D341Med (cell line): ENCODE measurements around the gene PCNX2.

Experiments used
- DNase-seq: peaks from one replicate; pipeline ENCODE4 v3.0.0; 2012; ENCODE audit warnings: low spot score

PCNX2 gene

DNA sequence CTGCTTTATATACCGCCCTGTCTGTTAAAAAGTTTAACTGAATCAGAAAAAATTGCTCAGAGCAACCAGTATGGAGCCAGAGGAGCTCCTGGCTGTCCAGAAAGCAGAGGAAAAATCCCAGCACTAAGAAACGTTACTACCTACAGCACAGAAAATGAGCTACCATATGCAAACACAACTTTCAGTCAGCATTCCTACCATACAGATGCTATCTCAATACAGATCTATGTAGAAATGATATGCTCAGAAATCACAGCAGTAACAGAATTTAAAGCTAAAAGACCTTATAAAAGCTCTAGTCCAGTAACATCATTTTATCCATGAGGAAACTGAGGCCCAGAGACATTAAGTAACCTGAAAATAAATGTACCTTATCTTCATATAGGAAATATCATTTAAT is 38.7 kb downstream of the PCNX2 start:
- DNase-seq = no peak

- DNase-seq = no peak
These were observed 39.3 kb downstream of the PCNX2 start for GRCh38 chr1:233256191-233256590.

- no peak for DNase-seq
These were observed 40.4 kb downstream of the PCNX2 start for GRCh38 chr1:233255145-233255544.

- no peak for DNase-seq
These were observed 41.6 kb downstream of the PCNX2 start for GRCh38 chr1:233253832-233254331.

DNA sequence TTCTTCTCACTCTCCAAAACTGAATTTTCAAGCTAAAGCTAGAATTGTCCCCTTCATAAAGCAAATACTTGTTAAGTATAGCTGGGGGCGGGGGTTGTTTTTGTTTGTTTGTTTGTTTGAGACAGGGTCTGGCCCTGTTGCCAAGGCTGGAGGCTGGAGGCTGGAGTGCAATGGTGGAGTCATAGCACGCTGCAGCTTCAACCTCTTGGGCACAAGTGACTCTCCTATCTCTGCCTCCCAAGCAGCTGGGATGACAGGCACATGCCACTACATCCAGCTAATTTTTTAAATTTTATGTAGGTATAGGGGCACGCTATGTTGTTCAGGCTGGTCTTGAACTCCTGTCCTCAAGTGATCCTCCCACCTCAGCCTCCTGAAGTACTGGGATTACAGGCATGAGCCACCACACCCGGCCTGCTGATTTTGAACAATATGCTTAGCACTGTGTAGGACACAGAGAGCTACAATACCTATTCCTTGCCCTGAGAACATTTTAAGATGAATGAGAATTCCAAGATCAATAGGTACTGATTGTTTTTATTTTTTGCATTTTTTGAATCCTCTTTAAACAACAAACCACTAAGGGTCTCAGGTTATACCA is 42.2 kb downstream of the PCNX2 start:
- DNase-seq = no peak

GRCh38 chr1:233252441-233252840 is 43.1 kb downstream of the PCNX2 start:
- DNase-seq = no peak

GRCh38 chr1:233251201-233251720 is 44.3 kb downstream of the PCNX2 start:
- DNase-seq = no peak

GRCh38 chr1:233248014-233248413 is 47.5 kb downstream of the PCNX2 start:
- no peak for DNase-seq

DNA sequence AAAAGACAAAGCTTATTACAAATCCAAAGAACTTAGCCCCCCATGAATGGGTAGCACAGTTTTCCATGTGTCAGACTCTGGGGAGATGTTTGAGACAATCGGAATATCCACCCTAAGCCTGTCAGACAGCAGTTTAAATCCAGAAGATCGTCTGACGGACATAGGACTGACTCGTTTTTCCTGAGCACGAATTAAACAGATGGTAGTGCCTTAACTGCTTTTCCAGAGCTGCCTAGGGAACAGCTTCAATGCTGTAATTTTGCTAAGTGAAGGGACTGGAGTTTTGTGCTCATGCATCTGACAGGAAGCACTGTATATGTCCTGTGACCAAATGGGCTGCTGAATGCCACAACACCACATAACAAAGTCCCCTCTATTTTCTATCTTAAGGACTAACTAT is 48.6 kb downstream of the PCNX2 start:
- no peak for DNase-seq

DNA sequence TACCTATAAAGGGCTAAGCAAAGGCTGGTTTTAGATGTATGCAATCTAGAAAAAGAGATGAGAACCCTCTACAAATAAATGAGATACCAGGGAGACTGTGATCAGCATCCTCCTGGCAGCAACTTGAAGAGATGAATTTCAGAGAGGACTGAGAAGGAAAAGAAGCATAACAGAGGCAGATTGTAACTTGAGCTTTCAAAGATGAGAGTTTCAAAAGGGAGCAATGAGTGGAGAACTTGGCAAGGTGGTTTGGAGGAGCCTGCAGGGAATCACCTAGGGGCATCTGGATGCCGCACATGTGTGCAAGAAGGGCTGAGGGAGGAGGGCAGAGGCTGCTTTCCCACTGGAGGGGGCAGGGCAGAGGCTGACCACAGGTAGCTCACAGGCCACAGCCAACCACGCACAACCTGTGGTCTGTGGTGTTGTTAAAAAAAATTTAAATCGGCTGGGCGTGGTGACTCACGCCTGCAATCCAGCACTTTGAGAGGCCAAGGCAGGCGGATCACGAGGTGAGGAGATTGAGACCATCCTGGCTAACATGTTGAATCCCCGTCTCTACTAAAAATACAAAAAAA is 50.2 kb downstream of the PCNX2 start:
- no peak for DNase-seq

GRCh38 chr1:233244183-233244582 is 51.3 kb downstream of the PCNX2 start:
- DNase-seq = no peak

- no peak for DNase-seq
These were observed 52.6 kb downstream of the PCNX2 start for GRCh38 chr1:233242827-233243483.

DNA sequence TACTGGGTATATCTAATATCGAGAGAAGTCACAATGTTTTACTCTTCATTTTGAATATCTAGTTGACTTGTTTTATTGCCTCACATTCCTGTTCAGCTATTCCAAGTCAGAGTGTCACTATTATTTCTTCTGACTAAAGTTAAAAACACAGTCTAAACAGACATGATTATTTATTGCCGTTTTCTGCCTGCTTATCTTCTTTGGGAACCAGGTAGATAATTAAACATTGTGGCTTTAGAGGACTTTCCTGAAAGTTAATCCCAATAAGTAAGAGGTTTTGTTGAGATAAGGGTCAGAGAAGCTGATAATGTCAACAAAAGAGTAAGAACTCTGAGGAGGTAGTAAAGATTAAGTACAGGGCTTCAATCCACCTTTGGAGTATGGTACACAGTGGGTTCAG is 53.8 kb downstream of the PCNX2 start:
- no peak for DNase-seq

DNA sequence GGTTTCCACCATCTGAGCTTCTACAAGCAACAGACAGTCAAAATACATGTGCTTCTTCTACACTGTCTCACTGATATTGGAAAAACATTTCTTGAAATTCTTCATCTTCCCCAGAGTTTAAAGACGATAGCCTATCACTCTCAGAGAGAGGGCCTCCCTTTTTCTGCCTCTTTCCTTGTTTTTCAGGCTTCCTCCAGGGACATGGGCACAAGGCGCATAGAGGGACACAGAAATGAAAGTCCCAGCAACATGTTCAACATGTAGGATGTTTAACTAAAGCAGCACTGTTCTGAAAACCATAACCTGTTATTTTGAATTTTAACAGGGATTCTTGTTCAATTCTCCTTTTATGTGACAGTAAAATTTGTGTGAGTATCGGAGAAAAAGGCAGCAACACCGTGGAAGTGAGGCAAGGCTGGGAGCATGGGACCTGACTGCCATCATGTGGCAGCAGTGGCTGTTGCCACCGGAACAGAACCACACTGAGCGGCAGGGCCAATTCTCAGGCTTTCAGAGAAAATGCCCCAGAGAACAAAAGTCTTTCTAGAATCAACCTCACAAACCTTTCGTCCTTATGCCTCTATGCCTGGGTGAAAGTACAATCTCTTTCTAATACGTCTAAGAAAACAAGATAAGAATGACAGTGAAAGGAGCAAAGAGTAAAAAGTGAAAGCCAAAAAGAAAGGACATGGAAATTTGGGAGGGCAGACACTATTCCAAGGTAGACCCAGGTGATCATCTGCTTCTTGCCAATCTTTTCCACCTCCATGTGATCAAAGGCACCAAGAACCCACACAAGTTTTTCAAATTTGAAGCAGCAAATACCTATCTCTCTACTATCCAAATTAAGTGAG is 54.5 kb downstream of the PCNX2 start:
- peak; percentile 87 for DNase-seq

DNA sequence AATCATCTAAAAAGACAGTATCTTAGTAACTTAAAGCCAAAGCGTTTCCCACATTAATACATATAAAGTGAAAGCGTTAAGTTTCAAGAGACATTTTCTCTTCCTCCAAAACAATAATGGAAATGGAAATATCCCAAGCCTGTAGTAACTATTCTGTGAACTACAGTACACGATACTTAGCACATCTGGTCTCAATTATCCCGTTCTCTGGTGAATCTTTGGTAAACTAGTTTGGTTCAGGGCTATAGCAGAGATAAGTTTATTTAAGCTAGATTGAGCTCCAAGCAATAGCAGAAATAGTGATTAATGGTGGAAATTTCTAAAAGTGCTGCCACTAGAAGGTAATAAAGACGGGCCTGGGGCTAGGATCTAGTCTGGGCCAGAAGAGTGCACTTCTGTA is 55.2 kb downstream of the PCNX2 start:
- DNase-seq = no peak

GRCh38 chr1:233238884-233239431 is 56.6 kb downstream of the PCNX2 start:
- no peak for DNase-seq

GRCh38 chr1:233237647-233238046 is 57.9 kb downstream of the PCNX2 start:
- no peak for DNase-seq

DNA sequence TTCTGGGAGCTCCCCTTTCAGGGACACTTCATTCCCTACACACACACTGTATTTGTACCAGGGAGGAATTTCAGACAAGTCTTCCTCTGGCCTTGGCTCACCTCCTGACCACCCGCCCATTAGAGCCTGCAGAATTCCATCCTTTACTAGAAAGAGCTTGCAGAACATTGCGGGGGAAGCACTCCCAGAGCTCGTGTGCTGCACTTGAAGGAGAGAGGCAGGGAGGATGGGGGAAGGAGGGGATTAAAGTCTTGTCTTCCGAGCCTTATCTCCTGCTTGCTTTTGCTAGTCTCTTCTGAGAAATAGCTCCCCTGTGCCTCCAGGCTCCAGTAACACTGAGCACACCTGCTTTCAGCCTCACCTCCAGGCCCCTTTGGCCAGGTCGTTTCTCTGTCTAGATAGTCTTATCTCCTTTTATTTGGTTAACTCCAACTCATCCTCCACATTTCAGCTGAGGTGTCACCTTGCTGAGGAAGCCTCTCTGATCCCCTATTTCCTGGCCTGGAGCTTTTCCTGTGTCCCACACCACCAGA is 62.0 kb downstream of the PCNX2 start:
- no peak for DNase-seq

DNA sequence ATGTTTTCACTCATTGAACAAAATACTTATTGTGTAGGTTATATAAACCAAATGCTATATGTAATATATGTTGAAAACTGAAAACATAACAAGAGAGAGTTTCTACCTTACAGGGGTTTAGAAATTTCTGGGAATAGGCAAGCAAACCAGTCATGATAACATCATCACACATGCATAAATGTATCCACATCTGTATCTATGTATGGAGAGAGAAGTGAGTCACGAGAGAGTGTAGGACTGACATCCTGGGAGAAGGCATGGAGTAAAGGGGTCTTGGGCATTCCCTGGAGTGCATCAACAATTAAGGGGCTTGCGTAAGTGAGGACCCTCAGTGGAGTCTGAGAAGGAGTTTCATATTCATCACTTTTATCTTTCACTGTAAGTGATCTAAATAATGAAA is 65.5 kb downstream of the PCNX2 start:
- DNase-seq = no peak

DNA sequence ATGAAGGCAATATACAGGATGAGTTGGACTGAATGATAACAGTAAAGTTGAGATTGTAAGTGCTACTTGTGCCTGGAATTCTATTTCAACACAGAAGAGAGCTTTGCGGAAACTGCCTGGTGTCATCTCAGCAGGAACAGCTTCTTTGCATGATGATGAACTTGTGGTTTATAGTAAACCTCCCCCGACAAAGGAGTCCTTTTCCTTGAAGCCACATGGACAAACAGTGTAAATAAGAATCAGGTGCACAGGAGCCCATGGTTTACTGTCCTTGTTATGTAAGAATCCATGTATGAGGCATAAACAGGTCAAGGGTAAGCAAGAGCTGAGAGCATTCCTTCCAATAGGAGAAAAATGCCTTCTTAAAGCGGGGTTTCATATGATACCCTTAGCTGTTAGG is 66.2 kb downstream of the PCNX2 start:
- DNase-seq = no peak

GRCh38 chr1:233227930-233228465 is 67.5 kb downstream of the PCNX2 start:
- DNase-seq = no peak

GRCh38 chr1:233224311-233224710 is 71.2 kb downstream of the PCNX2 start:
- DNase-seq = no peak
